HEK293T (cell line): ENCODE data around the gene IFIH1.

Experiments used
- CTCF ChIA-PET: fragments of 350-600 bp; formaldehyde crosslinking; extraction: SDS; loops from one replicate; lab custom pipeline; 2021; ENCODE audit warnings: antibody characterized with exemption, inconsistent platforms; lab: Yijun Ruan, JAX
- POLR2A ChIA-PET: fragments of 350-600 bp; formaldehyde crosslinking; extraction: SDS; loops from one replicate; lab custom pipeline; 2020; ENCODE audit warnings: antibody characterized with exemption, inconsistent platforms; lab: Yijun Ruan, JAX
- DNase-seq: peaks from one replicate; pipeline ENCODE4 v3.0.0; 2012; ENCODE audit warnings: mixed read lengths; ENCODE audit errors: extremely low spot score
- ARNT ChIP-seq: fragments of 450-650 bp; IDR thresholded peaks from 2 replicates; pipeline ENCODE4 v1.6.1; 2017; ENCODE audit warnings: mild to moderate bottlenecking
- BHLHE40 ChIP-seq: fragments of 450-650 bp; IDR thresholded peaks from 2 replicates; pipeline ENCODE4 v1.6.1; 2016; ENCODE audit warnings: mild to moderate bottlenecking, moderate library complexity, borderline replicate concordance
- CTBP1 ChIP-seq: fragments of 450-650 bp; IDR thresholded peaks from 2 replicates; pipeline ENCODE4 v1.6.1; 2016; ENCODE audit warnings: borderline replicate concordance
- ELF4 ChIP-seq: fragments of 450-650 bp; IDR thresholded peaks from 2 replicates; pipeline ENCODE4 v1.6.1; 2017; ENCODE audit warnings: antibody characterized with exemption
- FOXA1 ChIP-seq: fragments of 450-650 bp; IDR thresholded peaks from 2 replicates; pipeline ENCODE4 v1.6.1; 2016; ENCODE audit warnings: mild to moderate bottlenecking
- FOXK2 ChIP-seq: fragments of 450-650 bp; IDR thresholded peaks from 2 replicates; pipeline ENCODE4 v1.6.1; 2016; ENCODE audit warnings: mild to moderate bottlenecking
- FOXM1 ChIP-seq: fragments of 450-650 bp; IDR thresholded peaks from 2 replicates; pipeline ENCODE4 v1.6.1; 2017; ENCODE audit warnings: mild to moderate bottlenecking, borderline replicate concordance
- HDGF ChIP-seq: fragments of 450-650 bp; IDR thresholded peaks from 2 replicates; pipeline ENCODE4 v1.6.1; 2017; ENCODE audit warnings: antibody characterized with exemption, borderline replicate concordance
- L3MBTL2 ChIP-seq: fragments of 450-650 bp; conservative IDR thresholded peaks from 2 replicates; pipeline ENCODE4 v1.6.1; 2016; ENCODE audit warnings: mild to moderate bottlenecking
- LEF1 ChIP-seq: fragments of 450-650 bp; IDR thresholded peaks from 2 replicates; pipeline ENCODE4 v1.6.1; 2017; ENCODE audit warnings: mild to moderate bottlenecking, borderline replicate concordance
- NFRKB ChIP-seq: fragments of 450-650 bp; IDR thresholded peaks from 2 replicates; pipeline ENCODE4 v1.6.1; 2016; ENCODE audit warnings: mild to moderate bottlenecking, moderate library complexity
- PKNOX1 ChIP-seq: fragments of 450-650 bp; IDR thresholded peaks from 2 replicates; pipeline ENCODE4 v1.6.1; 2016
- SP1 ChIP-seq: fragments of 450-650 bp; IDR thresholded peaks from 2 replicates; pipeline ENCODE4 v1.6.1; 2017
- SUZ12 ChIP-seq: fragments of 450-650 bp; IDR thresholded peaks from 2 replicates; pipeline ENCODE4 v1.6.1; 2016; ENCODE audit warnings: mild to moderate bottlenecking
- TARDBP ChIP-seq: fragments of 450-650 bp; IDR thresholded peaks from 2 replicates; pipeline ENCODE4 v1.6.1; 2016
- ZNF384 ChIP-seq: fragments of 450-650 bp; IDR thresholded peaks from 2 replicates; pipeline ENCODE4 v1.6.1; 2016

The IFIH1 gene

GRCh38 chr2:162253435-162253834, 65.0 kb downstream of the IFIH1 start:
- CTCF ChIA-PET: no interaction called here
- no peak for DNase-seq
- TF ChIP-seq L3MBTL2: no peak
- no peak for TF ChIP-seq CTBP1
- TF ChIP-seq FOXA1: no peak
- no peak for TF ChIP-seq SUZ12
- TF ChIP-seq FOXM1: no peak
- no peak for TF ChIP-seq LEF1
- no peak for TF ChIP-seq ZNF384
- no peak for TF ChIP-seq ELF4
- TF ChIP-seq PKNOX1: no peak
- no peak for TF ChIP-seq ARNT
- no peak for TF ChIP-seq TARDBP
- no peak for TF ChIP-seq NFRKB
- TF ChIP-seq HDGF: no peak
- TF ChIP-seq FOXK2: no peak
- no peak for TF ChIP-seq SP1
- TF ChIP-seq BHLHE40: no peak
- POLR2A ChIA-PET: no interaction called here

GRCh38 chr2:162252153-162252552, 66.3 kb downstream of the IFIH1 start:
- TF ChIP-seq FOXA1 (no peak), FOXM1 (no peak), ELF4 (no peak), FOXK2 (no peak), ARNT (no peak)
- POLR2A ChIA-PET: no interaction called here
- no peak for DNase-seq
- CTCF ChIA-PET: no interaction called here

GRCh38 chr2:162245781-162246180, 72.7 kb downstream of the IFIH1 start:
- no peak for TF ChIP-seq ARNT
- no peak for TF ChIP-seq ELF4
- TF ChIP-seq FOXK2: no peak
- no peak for TF ChIP-seq ZNF384
- TF ChIP-seq FOXM1: no peak
- TF ChIP-seq SP1: no peak
- TF ChIP-seq HDGF: no peak
- no peak for TF ChIP-seq BHLHE40
- no peak for TF ChIP-seq NFRKB
- no peak for TF ChIP-seq FOXA1
- no peak for TF ChIP-seq SUZ12
- TF ChIP-seq PKNOX1: no peak
- TF ChIP-seq CTBP1: no peak
- TF ChIP-seq TARDBP: no peak
- no peak for DNase-seq
- ChIA-PET POLR2A (no interaction called here), CTCF (interaction anchor here (0.6 kb wide), 1 partner anchor 161 kb away, joined by 3 read pairs; no protein-coding TSS in a partner anchor)

- DNase-seq: no peak
- TF ChIP-seq ZNF384 (no peak), LEF1 (no peak), CTBP1 (no peak), ARNT (no peak), FOXK2 (no peak)
- ChIA-PET CTCF (no interaction called here), POLR2A (no interaction called here)
These were observed 73.4 kb downstream of the IFIH1 start for GRCh38 chr2:162245061-162245460.

GRCh38 chr2:162244541-162245031, 73.9 kb downstream of the IFIH1 start:
- ChIA-PET CTCF (no interaction called here), POLR2A (no interaction called here)
- TF ChIP-seq PKNOX1 (no peak), FOXM1 (no peak), SUZ12 (no peak), NFRKB (no peak), TARDBP (no peak), ELF4 (no peak), BHLHE40 (no peak), ZNF384 (no peak), FOXA1 (no peak), FOXK2 (no peak), SP1 (no peak), L3MBTL2 (no peak), HDGF (no peak), ARNT (no peak), CTBP1 (no peak), LEF1 (no peak)
- DNase-seq: no peak

- ChIA-PET POLR2A (no interaction called here), CTCF (no interaction called here)
- DNase-seq: no peak
- no peak for TF ChIP-seq FOXA1
- no peak for TF ChIP-seq TARDBP
- no peak for TF ChIP-seq ARNT
- TF ChIP-seq ELF4: no peak
- TF ChIP-seq HDGF: no peak
- no peak for TF ChIP-seq SP1
These were observed 74.8 kb downstream of the IFIH1 start for GRCh38 chr2:162243715-162244114.

- CTCF ChIA-PET: no interaction called here
- TF ChIP-seq FOXK2 (no peak), LEF1 (no peak), BHLHE40 (no peak), FOXA1 (no peak), CTBP1 (no peak), FOXM1 (no peak), L3MBTL2 (no peak), HDGF (no peak)
These were observed 75.2 kb downstream of the IFIH1 start, which contains the start of gene FAP for GRCh38 chr2:162243294-162243693. Gene FAP, minus strand, starts transcription at chr2:162243445. Its CDS starts 118 bp downstream, at chr2:162243327.

More at GRCh38 chr2:162243294-162243693, 75.2 kb downstream of the IFIH1 start, which contains the start of gene FAP:
- POLR2A ChIA-PET: no interaction called here
- DNase-seq: no peak
